Left hindlimb (tissue), 1 donor: ENCODE data around the gene CA5A.

Source experiments
- DNase-seq: peaks from one replicate; pipeline ENCODE4 v3.0.0-alpha.2; 2018

The CA5A gene

GRCh38 chr16:87961623-87962022 is 25.3 kb upstream of the CA5A start:
- no peak for DNase-seq

- no peak for DNase-seq
Observed at GRCh38 chr16:87960852-87961251, 24.5 kb upstream of the CA5A start.

- DNase-seq: no peak
Observed at GRCh38 chr16:87960296-87960695, 24.0 kb upstream of the CA5A start.

GRCh38 chr16:87959391-87959990 is 23.2 kb upstream of the CA5A start:
- DNase-seq: no peak

- DNase-seq: no peak
Observed at GRCh38 chr16:87958632-87959031, 22.3 kb upstream of the CA5A start.

- no peak for DNase-seq
Observed at GRCh38 chr16:87957296-87958094, 21.2 kb upstream of the CA5A start.

- peak; percentile 69 for DNase-seq
Observed at GRCh38 chr16:87956365-87957231, 20.3 kb upstream of the CA5A start.

GRCh38 chr16:87956098-87956364 is 19.7 kb upstream of the CA5A start:
- no peak for DNase-seq

- no peak for DNase-seq
Observed at GRCh38 chr16:87955302-87956097, 19.2 kb upstream of the CA5A start.

GRCh38 chr16:87954826-87955225 is 18.5 kb upstream of the CA5A start:
- no peak for DNase-seq

- DNase-seq: no peak
Observed at GRCh38 chr16:87954361-87954760, 18.0 kb upstream of the CA5A start.

- DNase-seq: no peak
Observed at GRCh38 chr16:87953308-87954215, 17.2 kb upstream of the CA5A start.

GRCh38 chr16:87952751-87953150 is 16.4 kb upstream of the CA5A start:
- DNase-seq: no peak

- DNase-seq: no peak
Observed at GRCh38 chr16:87951552-87952538, 15.5 kb upstream of the CA5A start.

- peak; percentile 98 for DNase-seq
Observed at GRCh38 chr16:87950765-87951551, 14.6 kb upstream of the CA5A start, which contains the start of gene BANP. Gene BANP, plus strand, starts transcription at chr16:87951434. Its CDS starts 23,682 bp downstream, at chr16:87975116.

- no peak for DNase-seq
Observed at GRCh38 chr16:87949071-87949744, 12.9 kb upstream of the CA5A start.

- no peak for DNase-seq
Observed at GRCh38 chr16:87948735-87949070, 12.4 kb upstream of the CA5A start.

- DNase-seq: no peak
Observed at GRCh38 chr16:87948119-87948545, 11.8 kb upstream of the CA5A start.
